ENCODE data around the gene SLA2.

Gene SLA2

DNA sequence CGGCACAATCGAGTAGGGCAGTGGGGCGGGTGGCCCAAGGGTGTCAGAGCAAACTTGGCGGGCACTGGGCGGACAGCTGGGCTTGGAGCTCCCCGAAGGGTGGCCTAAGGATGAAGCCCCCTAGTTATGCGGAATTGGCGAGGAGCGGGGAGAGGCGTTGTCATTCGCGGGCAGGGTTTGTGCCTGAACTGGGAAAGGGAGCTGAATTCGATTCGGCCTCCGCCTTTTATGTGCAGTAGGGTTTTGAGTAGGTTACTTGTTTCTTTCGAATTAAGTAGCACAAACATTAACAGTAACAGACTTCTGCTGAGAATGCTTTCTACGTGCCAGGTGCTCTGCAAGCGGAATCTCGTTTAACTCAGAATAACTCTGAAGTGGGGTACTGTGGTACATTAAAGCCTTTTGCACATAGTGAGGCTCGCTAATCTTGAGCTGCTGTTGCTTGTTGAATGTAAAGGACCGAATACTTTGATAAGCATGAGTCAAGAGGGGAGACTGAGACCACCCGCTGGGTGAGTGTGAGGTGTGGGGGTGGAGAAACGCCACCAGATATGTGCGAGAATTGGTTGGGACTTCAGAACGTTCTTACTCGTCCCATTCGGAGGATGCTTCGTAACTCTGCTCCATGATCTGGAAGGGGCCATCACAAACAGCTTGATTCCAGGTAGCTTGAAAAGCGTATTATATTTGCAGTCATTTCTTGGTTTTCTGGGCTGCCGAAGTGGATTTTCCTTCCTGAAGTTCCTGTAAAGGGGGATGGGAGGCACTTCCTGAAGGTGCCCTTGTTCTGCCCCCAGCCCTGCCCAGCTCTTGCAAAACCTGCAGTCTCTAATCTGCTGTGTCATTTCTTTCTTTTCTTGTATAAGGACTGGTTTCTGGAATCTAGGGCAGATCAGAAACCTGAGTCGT, 39.6 kb downstream of the SLA2 start:
- peak; percentile 25 for DNase-seq

DNA sequence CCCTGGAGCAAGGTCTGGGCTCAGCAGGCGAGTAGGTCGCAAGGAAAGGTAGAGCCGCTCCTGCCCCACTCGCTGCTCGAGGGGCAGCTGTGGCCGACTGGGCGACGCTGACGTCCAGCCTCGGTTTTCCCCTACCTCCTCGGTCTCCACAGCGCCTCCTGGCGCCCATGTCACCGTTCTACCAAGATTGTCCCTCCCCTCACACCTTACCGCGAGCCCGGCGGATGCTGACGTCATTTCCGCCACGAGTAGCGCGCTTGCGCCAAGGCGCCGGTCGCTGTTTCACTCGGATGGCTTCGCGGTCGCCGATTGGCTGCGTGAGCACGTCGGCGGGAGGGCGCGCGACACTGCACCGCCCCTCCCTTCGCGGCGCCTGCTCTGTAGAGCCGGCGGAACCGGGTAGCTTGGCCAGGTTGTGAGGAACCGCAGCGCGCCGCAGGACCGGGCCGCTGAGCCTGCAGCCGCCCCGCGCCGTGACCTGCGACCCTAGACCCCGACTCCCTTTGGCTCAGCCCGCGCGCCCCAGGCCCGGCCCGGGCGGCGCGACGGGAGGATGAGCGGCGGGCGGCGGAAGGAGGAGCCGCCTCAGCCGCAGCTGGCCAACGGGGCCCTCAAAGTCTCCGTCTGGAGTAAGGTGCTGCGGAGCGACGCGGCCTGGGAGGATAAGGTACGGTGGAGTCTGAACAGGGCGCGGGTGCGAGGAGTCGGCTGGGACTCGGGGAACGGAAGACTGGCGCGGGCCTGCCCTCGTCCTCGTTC, 40.4 kb downstream of the SLA2 start, which contains the start of gene RAB5IF:
TSS of gene RAB5IF (plus strand) at position 381 of the 759 bp plus-strand sequence. CDS start at position 554, 173 bp downstream.
- DNase-seq, result peak; percentile 98

DNA sequence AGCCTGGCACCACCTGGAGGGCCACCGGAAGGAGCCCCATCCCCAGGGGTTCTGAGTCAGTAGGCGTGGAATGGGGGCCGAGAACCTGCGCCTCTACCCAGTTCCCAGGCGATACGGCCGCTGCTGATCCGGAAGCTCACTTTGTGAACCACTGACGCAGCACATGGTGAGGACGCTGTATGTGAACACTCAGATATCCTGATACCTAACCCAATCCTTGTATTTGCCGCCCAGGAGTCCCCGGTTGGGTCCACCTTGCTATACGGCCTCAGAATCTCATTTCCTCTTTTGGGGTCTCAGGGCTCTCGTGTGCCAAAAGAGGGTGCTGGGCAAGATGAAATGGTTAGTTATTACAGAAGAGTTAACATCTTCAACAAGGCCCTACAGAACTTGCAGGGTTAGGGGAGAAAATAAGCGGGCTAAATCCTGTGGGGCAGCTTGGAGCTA, 41.0 kb downstream of the SLA2 start:
- peak; percentile 40 for DNase-seq

DNA sequence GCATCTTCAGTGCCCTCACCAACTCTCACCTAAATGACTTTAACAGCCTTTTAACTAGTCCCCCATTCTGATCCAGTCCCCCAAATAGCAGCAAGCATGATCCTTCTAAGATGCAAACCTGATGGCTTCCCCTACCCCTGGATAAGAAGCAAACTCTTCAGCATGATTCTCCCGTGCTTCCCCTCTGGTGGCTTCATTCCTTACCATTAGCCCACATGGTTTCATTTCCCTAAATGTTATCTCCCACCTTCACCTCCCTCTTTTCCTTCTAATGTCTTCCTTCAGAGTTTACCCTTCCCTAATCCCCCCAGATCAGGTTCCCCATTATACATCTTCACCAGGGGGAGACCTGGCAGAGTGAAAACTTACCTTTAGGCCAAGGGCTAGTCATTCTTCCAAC, 44.5 kb downstream of the SLA2 start:
- no peak for DNase-seq

DNA sequence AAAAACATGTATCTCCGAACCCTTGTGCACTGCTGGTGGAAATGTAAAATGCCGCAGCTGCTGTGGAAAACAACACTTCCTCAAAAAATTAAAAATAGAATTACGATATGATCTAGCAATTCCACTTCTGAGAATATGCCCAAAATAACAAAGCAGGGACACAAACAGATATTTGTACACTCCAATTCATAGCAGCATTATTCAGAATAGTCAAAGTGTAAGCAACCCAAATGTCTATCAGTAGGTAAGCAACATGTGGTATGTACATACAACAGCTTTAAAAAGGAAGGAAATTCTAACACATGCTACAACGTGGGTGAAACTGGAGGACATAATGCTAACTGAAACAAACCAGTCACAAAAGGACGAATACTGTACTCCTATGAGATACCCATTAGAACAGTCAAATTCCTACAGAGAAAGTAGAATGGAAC, 46.1 kb downstream of the SLA2 start:
- no peak for DNase-seq

DNA sequence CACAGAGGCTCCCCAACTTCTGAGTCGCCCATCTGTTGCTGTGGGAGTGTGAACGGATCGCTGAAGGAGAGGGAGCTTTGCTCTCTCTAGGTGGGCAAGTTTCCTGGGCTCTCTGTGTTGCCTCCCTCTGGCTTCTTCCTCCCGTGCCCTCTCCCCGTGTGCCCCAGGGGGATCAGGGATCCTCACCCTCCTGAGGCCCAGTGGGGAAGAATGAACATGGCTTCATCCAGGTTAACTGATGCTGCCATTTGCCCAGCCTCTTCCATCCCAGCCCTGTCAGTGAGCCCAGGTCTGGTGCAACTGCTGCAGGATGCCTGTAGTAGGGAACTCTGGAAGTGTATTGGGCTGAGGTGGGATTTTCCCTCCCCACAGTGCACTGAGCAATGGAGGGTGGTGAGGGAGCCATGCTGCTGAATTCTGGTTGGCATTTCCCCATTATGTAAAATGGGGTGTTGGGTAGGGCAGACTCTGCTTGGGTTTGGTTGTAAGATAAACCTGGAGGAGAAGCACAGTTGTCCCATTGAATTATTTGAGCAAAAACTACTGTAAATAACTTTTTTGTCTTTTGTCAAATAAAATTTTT, 52.6 kb downstream of the SLA2 start:
- no peak for DNase-seq

DNA sequence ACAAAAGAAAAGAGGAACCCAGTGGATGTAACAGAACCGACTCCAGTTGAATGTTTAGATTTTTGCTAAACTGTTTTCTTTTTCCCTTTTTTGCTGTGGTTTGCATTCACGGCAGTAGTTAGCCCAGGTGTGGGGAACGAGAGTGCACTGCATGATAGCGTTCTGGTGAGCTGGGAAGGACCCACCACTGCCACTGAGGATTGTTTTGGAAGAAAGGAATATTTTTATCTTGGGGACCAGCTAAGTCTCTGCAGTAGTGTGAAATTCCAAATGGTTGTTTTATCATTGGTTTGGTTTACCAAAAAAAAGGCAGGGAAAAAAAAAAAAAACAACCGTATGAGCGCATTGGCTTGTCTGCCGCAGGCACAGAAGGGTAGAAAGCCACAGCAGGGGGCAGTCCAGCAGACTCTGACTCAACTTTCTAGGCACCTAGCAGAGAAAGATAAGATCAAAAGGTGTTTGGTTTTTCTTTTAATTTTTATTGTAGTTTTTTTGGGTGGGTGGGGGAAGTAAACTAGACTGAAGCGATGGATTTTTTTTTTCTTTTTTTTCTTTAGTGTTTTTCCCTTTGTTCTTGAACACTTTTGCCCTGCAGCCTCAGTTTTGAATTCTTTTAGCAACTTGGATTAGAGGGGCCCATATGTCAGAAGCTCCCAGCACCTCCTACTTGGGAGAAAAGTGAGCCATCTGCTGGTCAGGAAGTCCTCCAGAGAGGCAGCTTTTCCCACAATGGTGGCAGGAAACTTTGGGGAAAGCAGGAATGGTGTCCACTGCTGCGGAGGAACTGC, 53.9 kb downstream of the SLA2 start:
- peak; percentile 15 for DNase-seq

DNA sequence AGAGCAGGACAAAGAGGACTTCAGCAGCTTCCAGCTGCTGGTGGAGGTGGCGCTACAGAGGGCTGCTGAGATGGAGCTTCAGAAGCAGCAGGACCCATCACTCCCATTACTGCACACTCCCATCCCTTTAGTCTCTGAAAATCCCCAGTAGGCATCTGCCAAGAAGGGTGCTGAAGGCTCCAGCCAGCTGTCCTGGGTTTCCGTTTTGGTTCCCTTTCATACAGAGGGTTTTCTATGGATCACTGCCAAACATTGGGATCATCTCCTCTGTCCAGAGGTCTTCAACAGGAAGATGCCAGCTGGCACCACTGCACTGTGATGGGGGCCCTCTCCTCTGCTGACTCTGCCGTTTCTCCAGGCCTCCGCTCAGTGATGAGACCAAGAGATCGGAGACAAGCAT, 54.7 kb downstream of the SLA2 start:
- no peak for DNase-seq

DNA sequence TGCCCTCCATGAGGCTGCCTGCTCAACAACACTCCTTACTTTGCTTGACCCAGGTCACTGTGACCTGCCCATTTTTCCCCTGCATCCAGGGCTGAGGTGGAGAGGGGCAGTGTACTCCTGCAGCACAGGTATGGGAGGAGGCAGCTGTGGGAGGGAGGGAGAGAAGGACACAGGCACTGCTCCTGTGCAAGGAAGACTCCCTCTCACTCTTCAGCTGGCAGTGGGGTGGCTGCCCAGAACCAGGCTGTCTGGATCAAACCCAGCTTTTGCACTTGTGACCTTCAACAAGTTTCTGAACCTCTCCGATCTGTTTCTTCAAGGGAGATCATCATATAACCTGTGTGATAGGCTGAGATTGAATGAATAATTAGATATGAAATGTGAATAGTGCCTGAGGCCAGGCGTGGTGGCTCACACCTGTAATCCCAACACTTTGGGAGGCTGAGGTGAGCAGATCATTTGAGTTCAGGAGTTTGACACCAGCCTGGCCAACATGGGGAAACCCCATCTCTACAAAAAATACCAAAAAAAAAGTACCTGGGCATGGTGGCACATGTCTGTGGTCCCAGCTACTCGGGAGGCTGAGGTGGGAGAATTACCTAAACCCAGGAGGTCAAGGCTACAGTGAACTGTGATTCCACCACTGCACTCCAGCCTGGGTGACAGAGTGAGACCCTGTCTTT, 58.5 kb downstream of the SLA2 start:
- DNase-seq, result no peak

DNA sequence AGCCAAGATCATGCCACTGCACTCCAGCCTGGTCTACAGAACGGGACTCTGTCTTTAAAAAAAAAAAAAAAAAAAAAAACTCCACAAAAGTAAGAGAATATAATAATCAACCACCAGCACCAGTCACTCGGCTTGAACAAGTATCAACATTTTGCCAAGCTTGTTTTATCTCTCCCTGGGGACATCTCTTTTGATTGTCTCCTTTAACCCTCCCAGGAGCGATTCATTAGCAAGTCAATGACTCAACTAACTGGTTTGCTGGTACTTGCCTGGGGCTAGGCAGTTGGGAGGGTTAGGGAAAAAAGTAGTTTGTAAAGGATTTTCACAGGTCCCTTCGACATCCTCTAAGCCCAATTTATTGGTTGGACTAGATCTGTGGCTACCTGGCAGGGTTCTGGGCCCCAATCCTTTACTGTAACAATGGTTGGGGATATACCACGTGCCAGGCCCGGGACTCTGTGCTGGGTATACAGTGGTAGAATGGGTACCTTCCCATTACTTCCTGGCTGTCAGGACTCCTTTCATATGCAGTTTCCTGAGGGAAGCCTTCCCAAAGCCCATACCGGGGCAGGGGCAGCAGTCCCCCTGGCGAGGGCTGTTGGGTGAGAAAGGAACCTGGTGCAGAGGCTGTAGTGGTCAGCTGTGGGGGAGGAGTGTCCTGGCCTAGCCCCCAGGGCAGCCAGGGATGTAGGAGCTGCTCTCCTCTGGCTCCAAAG, 60.4 kb downstream of the SLA2 start:
- no peak for DNase-seq

DNA sequence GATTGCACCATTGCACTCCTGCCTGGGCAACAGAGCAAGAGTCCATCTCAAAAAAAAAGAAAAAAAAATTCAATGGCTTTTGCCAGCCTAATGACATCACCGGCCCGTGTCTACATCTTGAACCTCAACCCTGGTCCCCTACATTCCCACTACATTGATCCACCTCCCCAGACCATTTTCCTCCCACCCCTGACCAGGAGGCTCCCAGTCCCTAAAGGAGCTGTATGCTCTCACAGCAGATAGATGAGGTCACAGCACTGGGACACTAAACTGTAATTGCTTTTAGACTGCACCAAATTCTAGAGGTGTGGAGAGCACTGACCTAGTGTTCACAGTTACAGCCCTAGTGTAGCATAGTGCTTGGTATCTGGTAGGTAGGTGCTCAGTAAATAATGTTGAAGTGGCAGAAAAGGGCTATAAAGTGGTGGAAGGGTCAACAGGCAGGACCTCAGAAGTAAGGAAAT, 61.9 kb downstream of the SLA2 start:
- DNase-seq, result no peak

DNA sequence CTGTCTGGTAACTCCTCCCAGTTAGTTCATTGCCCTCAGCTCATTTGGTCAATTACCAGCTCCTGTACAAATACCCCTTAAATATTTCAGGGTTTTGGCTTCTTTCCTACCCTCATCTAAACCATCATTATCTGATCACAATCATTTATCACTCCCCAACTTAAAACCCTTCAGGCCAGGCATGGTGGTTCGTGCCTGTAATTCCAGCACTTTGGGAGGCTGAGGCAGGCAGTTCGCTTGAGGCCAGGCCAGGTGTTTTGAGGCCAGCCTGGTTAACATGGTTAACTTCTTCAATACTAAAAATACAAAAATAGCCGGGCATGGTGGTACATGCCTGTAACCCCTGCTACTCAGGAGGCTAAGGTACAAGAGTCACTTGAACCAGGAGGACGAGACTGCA, 63.2 kb downstream of the SLA2 start:
- DNase-seq, result no peak

DNA sequence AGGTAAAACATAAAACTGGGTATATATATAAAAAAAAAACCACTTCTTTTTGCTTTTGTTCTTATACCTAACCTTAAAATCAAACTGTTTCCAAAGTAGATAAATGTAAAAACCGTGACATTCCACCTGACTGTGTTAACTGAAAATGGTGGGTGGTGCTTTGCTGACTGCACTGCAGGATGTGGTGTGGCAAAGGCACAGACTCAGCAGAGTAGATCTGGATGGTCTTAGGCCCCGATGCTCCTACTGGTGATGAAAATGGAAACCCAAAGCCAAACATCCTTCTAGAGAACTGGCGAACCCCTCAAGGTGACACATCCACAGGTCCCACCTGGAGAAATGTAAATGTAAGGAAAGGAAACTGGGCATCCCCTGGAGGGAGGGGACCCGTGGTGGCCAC, 63.7 kb downstream of the SLA2 start:
- DNase-seq, result no peak

DNA sequence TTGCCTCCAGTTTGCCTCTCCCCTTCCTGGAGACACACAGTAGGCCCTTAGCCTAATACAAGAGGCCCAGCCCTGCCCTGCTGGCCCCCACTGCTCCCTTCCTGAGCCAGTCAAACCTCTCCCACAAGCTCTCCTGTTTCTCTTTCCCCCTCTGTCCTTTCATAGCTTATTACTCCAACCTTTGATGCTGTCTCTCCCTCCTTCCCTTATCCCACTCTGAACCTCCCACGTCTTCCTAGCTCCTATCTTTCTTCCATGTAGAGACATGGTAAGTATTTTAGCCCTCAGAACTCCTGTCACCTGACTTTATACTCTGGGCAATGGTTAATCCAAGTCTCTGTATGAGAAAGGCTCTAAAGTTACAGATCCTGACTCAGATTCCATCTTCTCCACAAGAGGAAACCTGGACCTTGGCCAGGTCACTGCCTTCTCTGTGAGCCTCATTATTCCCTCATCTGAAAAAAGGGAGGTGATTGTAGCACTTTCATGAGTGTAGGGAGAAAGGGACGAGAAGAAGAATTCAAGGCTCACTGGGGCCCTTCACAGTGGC, 65.9 kb downstream of the SLA2 start:
- DNase-seq, result no peak

DNA sequence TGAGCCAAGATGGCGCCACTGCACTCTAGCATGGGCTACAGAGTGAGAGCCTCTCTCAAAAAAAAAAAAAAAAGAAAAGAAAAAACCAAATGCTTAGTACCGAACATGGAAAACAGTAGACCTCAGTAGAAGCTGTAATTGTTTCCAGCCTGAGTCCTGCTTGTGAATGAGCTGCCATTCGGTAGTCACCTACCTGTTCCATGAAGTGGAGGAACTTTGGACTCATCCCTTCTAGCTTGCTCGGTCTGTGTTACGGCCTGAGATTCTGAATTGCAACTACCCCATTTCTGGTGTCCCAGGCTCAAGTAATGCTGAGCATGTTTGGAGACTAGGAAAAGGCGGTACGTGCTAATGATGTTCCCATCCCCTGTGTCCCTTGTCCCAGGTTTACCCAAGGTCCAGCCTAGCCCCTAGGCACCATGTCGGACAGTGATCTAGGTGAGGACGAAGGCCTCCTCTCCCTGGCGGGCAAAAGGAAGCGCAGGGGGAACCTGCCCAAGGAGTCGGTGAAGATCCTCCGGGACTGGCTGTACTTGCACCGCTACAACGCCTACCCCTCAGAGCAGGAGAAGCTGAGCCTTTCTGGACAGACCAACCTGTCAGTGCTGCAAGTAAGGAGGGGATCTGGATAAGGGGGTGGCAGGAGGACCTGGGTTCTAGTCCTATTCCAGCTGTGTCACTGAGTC, 67.5 kb downstream of the SLA2 start:
- no peak for DNase-seq

DNA sequence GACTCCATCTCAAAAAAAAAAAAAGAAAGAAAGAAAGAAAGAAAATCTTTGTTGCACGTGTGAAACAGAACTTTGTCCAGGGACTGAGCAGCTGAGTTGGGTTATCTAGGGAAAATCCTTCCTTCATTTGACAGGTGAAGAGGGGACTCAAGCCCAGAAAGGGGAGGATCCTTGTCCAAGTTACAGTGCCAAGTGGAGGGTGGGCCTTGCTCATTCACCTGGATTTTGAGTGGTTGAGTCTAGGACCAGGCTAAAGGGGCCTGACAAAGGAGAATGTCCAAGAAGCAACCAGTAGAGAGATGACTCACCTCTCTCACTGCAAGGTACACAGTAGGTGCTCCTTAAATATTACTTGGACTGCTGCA, 69.9 kb downstream of the SLA2 start:
- DNase-seq, result no peak

DNA sequence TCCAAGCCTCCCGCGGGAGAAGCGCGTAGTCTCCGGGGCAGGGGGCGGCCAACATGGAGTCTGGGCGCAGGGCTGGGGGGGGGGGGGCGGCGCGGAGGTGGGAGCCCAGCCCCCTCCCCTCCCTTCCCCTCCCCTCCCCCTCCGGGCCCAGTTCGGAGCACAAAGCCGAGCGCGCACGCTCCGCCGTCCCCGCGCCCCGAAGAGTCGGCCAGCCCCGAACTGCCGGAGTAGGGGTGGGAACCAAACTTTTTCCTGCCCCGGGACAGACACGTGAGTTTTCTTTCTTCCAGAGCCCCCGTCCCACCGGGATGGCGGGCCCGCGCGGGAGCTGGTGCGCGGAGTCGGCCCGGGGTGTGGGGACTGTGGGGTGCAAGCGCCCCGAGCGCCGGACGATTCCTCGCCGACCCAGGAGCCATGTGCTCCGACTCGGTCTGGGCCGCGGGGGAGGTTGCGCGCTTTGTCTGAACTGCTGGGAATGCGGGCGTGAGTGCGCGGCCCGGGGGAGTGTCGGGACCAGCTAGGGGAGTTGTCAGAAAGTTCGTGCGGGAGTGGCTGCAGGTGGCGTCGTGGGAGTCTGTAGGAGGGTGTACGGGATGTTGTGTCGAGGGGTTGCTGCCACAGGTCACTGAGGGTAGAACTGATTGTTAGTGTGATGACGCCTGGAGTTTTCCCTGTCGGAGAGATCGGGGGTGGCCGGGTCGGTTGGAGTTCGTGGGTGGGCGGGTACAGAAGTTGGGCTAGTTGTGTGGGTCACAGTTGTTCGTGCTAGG, 71.4 kb downstream of the SLA2 start:
- DNase-seq, result peak; percentile 40

DNA sequence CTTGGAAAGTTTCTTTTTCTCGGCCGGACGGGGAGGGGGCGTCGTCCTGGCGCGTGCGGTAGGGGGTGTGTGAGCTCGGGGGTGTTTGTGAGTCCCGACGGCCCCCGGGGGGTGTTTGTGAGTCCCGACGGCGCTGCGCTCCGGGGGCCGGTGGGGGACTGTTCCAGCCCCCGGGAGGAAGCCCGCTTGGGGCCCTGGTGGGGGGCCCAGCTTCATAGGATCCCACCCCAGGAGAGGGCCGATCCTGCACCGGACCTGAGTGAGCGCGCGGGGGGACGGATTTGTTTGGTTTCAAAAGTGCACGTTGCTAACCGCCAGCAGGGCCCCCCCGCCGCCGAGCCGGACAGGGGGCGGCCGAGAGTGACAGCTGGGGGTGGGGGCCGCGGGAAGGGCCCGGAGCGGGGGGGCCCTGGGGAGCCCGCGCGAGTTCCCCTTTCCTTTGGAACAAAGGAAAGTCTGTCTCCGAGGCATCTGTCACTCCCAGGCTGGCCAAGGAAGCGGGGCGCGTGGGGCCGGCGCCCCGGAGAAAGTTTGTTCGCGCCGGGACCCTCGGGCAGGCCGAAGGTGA, 72.1 kb downstream of the SLA2 start:
- peak; percentile 51 for DNase-seq
